Glomerular visceral epithelial cell (primary cell): Measurements from ENCODE around the gene MLANA.
A peak's percentile ranks its signal among the peaks of the same experiment; 100 is the strongest.
"Not testable (repeated sequence)": the region's sequence is repeated elsewhere in the genome, so short reads cannot be mapped to it uniquely, and the experiment has no call there.

Experiments used
- DNase-seq: peaks from one replicate; pipeline ENCODE4 v3.0.0-alpha.2; 2016; ENCODE audit errors: extremely low spot score

MLANA gene

GRCh38 chr9:5869315-5870019, 21.2 kb upstream of the MLANA start:
- DNase-seq, result no peak

GRCh38 chr9:5870020-5870339, 20.7 kb upstream of the MLANA start:
- no peak for DNase-seq

GRCh38 chr9:5870691-5871090, 20.0 kb upstream of the MLANA start:
- DNase-seq, result peak; percentile 20

GRCh38 chr9:5871785-5872184, 18.9 kb upstream of the MLANA start:
- DNase-seq, result no peak

- no peak for DNase-seq
These were observed 18.2 kb upstream of the MLANA start for GRCh38 chr9:5872511-5872910.

GRCh38 chr9:5873439-5873838, 17.2 kb upstream of the MLANA start:
- DNase-seq, result no peak

GRCh38 chr9:5874048-5874447, 16.6 kb upstream of the MLANA start:
- no peak for DNase-seq

- no peak for DNase-seq
These were observed 14.7 kb upstream of the MLANA start for GRCh38 chr9:5876026-5876425.

GRCh38 chr9:5876711-5877110, 14.0 kb upstream of the MLANA start:
- DNase-seq, result no peak

- DNase-seq, result peak; percentile 76
These were observed 11.1 kb upstream of the MLANA start for GRCh38 chr9:5879419-5880181.

- not testable (repeated sequence) for DNase-seq
These were observed 8.3 kb upstream of the MLANA start for GRCh38 chr9:5882244-5883012.

GRCh38 chr9:5884191-5884590, 6.5 kb upstream of the MLANA start:
- DNase-seq, result no peak

- DNase-seq, result peak; percentile 79
These were observed 4.4 kb upstream of the MLANA start for GRCh38 chr9:5886114-5886939.

GRCh38 chr9:5892456-5893133, 1.9 kb downstream of the MLANA start:
- DNase-seq, result no peak

- no peak for DNase-seq
These were observed 2.4 kb downstream of the MLANA start for GRCh38 chr9:5893134-5893505.

GRCh38 chr9:5893591-5894236, 3.0 kb downstream of the MLANA start:
- no peak for DNase-seq

- DNase-seq, result no peak
These were observed 3.7 kb downstream of the MLANA start for GRCh38 chr9:5894237-5894959.

- DNase-seq, result no peak
These were observed 5.1 kb downstream of the MLANA start for GRCh38 chr9:5895782-5896181.

GRCh38 chr9:5896863-5897262, 6.2 kb downstream of the MLANA start:
- DNase-seq, result no peak

GRCh38 chr9:5897851-5898250, 7.2 kb downstream of the MLANA start:
- DNase-seq, result no peak
